Mucosa of rectum (tissue), 2 donors: ENCODE results near the gene POP5.

Source experiments
- H3K27ac ChIP-seq, 2 donors: one replicate each; pipeline ENCODE4 v1.7.0; 2013; ENCODE audit warnings: inconsistent platforms in 2 of 2, low read depth in 2 of 2, low read length in 2 of 2
- H3K27me3 ChIP-seq, 2 donors: one replicate each; pipeline ENCODE4 v1.7.0; 2013; ENCODE audit warnings: low read length in 2 of 2; ENCODE audit not compliant: control insufficient read depth in 2 of 2, insufficient read depth in 2 of 2
- H3K36me3 ChIP-seq, 2 donors: one replicate each; pipeline ENCODE4 v1.7.0; 2013; ENCODE audit warnings: low read length in 2 of 2; ENCODE audit not compliant: control insufficient read depth in 2 of 2, insufficient read depth in 2 of 2
- H3K4me1 ChIP-seq, 2 donors: one replicate each; pipeline ENCODE4 v1.7.0; 2013; ENCODE audit warnings: low read length in 2 of 2, mild to moderate bottlenecking in 1 of 2; ENCODE audit not compliant: control insufficient read depth in 2 of 2, insufficient read depth in 2 of 2
- H3K4me3 ChIP-seq, 2 donors: one replicate each; pipeline ENCODE4 v1.7.0; 2013; ENCODE audit warnings: low read length in 2 of 2
- H3K9ac ChIP-seq, 2 donors: one replicate each; pipeline ENCODE4 v1.7.0; 2013; ENCODE audit warnings: low read length in 2 of 2, low read depth in 1 of 2, mild to moderate bottlenecking in 1 of 2
- H3K9me3 ChIP-seq, 2 donors: one replicate each; pipeline ENCODE4 v1.7.0; 2013; ENCODE audit warnings: low read length in 2 of 2; ENCODE audit not compliant: control insufficient read depth in 2 of 2
- donor health status: healthy.
- donor health status: Normal muscosa, but diverticular disease.

Gene POP5

GRCh38 chr12:120528861-120529525 is 52.2 kb downstream of the POP5 start, which contains the start of gene COQ5:
Gene COQ5 (minus strand): TSS chr12:120529158. CDS start chr12:120529141, 17 bp downstream.
- Histone ChIP-seq H3K4me1 (peaks cover 6 to 7% of the 10 kb centered on the region in 2 donors), H3K9me3 (no peaks in the 10 kb centered on the region), H3K9ac (peak within 1 kb of the TSS; percentile 96), H3K27ac (peak within 1 kb of the TSS; percentile 84 to 89), H3K27me3 (no peaks in the 10 kb centered on the region), H3K36me3 (no peaks in the 10 kb centered on the region), H3K4me3 (peak within 1 kb of the TSS; percentile 88 to 96)
